ENCODE data around the gene ENDOU. TPM values are rescaled to one million over a fixed set of nuclear protein-coding genes. Genes with fewer than 3 reads are reported as not detected.

ENDOU gene
- total RNA-seq, 1 donor = 0.27 TPM

GRCh38 chr12:47744778-47745436, 19.6 kb upstream of the ENDOU start:
- DNase-seq (ENCODE audit: low read depth in 2 of 3, low spot score in 2 of 3) = no peak

DNA sequence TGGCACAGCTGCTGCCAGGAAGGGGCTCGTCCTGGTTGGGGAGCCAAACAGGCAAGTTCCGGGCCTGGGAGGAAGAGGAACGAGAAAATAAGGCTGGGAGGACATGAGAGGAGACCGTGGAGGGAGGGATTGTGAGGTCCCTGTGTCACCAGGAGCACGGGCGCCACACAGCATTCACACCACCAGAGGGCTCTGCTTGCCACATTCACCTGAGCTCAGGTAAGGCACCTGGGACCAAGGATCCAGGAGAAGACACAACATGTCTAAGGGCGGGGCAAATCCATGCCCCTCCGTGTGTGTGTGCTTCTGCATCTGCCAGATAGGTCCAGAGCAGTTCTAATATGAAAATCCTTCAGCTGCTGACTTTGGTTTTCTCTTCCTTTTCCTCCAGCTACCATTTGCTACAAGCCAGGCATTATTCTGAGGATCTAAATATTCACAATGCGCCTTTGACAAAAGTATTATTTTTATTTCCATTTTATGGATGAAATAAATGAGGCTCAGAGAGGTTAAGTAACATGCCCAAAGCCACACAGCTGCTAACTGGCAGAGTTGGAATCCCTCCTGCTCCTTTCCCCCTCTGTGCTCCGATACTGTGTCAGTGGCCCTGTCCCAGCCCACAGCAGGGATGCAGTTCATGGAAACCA, 18.8 kb upstream of the ENDOU start:
- DNase-seq (ENCODE audit: low read depth in 2 of 3, low spot score in 2 of 3) = peak in 2 of 3 donors; percentile 28 to 30

DNA sequence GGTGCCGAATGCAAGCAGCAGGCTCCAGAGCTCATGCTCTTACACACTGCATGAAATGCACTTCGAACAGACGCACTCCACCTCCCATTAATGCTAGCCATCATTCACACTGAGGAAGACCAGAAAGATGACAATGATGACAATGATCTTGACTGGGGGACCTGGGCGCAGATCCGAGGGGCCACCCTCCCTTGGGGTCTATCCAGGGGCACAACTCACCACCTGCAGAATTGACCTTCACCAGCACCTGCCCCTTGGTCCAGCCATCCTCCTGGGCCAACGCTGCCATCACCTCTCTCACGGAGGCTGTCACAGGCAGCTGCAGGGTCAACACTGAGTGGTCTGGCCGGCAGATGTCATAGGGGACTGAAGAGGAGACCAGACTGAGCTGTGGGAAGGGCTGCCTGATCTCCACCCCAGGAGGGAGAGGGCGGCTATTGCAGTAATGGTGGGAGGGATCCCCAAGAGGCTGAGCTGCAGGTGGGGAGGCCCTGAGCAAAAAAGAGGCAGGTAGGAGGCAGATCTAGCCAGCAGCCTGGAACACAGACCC, 18.1 kb upstream of the ENDOU start:
- no peak for DNase-seq (ENCODE audit: low read depth in 2 of 3, low spot score in 2 of 3)

DNA sequence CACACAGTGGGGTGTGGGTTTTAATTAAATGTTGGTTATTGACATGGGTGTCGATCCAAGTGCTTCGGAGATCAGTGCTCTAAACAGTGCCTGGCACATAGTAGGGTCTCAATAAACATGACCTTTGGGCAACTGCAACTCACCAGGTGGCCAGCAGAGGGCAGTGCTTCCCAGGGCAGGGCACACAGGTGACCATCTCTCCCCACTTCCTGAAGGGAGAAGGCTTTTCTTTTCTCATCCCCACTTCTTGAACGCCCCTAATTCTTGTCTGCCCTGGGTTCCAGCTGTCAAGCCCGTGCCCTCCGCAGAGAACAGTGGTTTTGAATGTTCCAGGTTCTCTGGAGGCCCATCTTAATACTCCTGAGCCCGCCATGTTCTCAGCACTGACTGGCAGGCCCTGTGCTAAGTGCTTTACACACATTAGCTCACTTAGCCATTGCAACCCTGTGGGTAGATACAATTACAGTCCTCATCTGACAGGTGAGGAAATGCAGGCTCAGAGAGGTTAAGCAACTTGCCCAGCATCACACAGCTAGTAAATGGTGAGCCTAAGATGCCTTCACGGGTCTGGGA, 17.0 kb upstream of the ENDOU start:
- DNase-seq (ENCODE audit: low read depth in 2 of 3, low spot score in 2 of 3) = peak; percentile 40 to 51 (median 46)

- peak; percentile 31 to 96 (median 91) for DNase-seq (ENCODE audit: low read depth in 2 of 3, low spot score in 2 of 3)
Observed at GRCh38 chr12:47741340-47741703, 16.0 kb upstream of the ENDOU start.

DNA sequence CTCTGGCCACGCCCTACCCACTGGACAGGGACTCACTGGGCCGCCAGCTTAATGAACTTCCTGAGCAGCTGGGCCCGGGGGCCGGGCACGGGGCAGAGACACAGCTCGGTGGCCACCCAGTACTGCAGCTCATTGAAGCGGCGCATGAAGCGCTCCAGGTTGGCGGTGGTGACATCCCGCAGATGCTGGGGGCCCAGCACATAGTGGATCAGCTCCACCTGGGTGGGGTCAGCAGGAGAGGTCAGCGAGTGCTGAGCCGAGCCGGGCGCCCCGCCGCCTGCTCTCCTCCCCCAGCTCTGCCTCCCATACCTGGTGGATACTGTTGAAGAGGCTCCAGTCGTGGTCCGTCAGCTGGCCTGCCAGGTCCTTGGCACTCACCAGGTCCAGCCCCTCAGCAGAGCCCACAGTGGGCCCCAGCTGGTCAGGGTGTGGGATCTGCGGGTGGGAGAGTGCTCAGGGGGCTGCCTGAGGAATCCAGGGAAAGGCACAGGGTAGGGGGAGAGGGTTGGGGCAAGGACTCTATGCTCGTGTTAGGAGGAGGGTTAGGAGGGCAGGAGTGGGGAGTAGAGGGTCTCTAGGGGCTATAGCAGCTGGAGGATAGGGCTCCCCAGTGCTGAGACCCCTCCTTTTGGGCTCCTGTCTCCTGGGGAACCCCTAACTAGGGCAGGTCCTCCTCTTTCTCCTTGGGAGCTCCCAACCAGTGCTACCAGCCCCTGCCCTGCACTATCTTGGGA, 15.5 kb upstream of the ENDOU start:
- DNase-seq (ENCODE audit: low read depth in 2 of 3, low spot score in 2 of 3) = no peak

- no peak for DNase-seq (ENCODE audit: low read depth in 2 of 3, low spot score in 2 of 3)
Observed at GRCh38 chr12:47739979-47740378, 14.7 kb upstream of the ENDOU start.

- DNase-seq (ENCODE audit: low read depth in 2 of 3, low spot score in 2 of 3) = no peak
Observed at GRCh38 chr12:47739297-47739696, 14.0 kb upstream of the ENDOU start.

DNA sequence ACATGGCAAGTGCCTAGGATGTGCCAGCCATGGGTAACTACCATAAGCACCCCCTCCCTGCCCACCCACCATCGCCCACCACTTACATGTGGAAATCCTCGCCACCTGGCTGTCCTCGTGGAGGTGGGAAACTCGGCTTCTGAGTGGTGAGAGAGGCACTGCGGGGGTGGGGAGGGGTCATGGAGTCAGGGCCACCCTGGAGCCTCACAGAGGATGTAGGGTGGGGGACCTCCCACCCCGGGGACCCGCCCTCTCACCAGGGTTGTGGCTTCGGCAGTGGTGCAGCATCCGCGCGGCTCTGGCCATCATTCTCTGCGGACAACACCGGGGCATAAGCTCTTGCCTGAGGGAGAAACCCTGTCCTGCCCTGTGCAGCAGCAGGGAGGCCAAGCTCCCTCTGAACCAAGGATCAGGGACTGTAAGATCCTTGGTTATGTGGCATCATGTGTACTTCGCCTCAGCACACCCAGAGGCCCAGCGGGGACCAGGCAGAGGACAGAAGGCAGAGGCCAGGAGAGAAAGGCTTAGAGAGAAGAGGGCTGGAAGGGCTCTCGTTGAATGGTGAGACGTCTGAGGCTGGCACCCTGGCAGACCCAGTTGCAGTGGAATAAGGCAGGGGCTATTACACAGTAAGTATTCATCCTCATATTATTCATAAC, 12.8 kb upstream of the ENDOU start:
- no peak for DNase-seq (ENCODE audit: low read depth in 2 of 3, low spot score in 2 of 3)

DNA sequence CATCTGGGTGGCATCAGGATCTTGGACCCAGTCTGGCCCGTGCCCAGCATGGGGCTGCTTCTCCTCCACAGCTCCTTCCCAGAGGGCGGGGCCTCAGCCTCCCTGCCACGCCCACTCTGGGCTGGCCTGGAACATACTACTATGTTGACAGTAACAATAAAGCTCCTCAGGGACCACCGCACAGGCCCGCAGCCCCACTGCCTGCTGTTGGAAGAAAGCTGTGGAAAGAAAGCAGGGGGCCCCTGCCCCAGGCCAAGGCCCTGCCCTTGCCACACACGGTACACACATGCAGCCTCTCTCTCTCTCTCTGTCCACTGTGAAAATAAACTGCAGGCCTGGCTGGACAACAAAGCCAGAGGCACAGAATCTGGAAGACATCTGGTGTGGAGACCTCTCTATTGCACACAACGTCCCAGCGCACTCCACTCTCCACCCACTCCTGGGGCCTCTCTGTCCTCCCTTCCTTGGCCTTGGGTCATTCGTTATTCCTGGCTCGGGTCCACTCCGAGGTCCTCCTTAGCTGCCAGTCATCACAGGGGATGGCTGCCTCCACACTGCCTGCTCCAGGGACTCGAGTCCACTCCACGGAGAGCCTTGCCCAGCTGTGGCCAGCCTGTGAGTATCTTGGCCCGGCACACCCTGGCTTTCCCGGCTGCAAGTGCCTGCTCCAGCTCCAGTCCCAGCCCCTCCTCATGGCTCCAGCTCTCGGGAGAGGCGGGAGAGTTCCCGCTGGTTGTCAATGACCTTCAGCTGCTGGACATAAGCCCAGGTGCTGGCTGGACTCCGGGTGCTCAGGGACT, 11.8 kb upstream of the ENDOU start:
- DNase-seq (ENCODE audit: low read depth in 2 of 3, low spot score in 2 of 3) = no peak

- DNase-seq (ENCODE audit: low read depth in 2 of 3, low spot score in 2 of 3) = no peak
Observed at GRCh38 chr12:47736216-47736615, 10.9 kb upstream of the ENDOU start.

GRCh38 chr12:47735649-47736048, 10.4 kb upstream of the ENDOU start:
- DNase-seq (ENCODE audit: low read depth in 2 of 3, low spot score in 2 of 3) = no peak

- no peak for DNase-seq (ENCODE audit: low read depth in 2 of 3, low spot score in 2 of 3)
Observed at GRCh38 chr12:47734725-47735480, 9.6 kb upstream of the ENDOU start.

DNA sequence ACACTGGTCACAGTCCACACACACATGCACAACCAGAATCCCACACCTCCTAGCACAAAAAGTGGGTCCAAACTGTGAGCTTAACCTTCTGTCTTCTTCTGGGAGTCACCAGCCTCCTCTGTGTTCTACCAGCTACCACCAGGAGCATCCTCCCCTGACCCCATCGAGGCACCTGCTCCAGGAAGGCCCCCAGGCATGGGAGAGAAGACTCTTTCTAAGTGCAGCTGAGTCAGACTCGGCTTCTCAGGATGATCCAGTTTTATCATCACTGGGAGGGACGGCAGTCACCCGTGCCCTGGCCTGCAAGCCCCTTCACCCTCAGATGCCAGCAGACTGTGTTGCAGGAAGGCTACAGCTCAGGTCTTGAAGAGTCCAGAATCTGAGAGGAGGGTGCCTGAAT, 7.9 kb upstream of the ENDOU start:
- DNase-seq (ENCODE audit: low read depth in 2 of 3, low spot score in 2 of 3) = no peak

DNA sequence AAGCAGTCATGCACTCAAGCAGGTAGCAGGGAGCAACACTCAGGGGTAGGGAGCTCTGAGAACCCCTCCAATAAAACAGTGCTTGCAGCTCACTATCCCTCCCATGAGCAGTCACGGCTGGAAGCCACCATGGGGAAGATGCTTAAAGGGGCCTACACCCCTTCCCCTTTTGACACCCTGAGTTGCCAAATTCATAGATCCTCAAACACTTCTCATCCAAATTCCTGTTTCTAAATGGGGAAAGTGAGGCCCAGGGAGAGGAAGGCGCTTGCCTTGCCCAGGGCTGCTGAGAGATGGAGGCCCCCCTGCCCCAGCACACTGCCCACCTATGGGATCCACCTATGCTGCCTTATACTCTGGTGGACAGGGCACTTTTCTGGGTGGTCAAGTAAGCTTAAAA, 7.2 kb upstream of the ENDOU start:
- DNase-seq (ENCODE audit: low read depth in 2 of 3, low spot score in 2 of 3) = no peak

DNA sequence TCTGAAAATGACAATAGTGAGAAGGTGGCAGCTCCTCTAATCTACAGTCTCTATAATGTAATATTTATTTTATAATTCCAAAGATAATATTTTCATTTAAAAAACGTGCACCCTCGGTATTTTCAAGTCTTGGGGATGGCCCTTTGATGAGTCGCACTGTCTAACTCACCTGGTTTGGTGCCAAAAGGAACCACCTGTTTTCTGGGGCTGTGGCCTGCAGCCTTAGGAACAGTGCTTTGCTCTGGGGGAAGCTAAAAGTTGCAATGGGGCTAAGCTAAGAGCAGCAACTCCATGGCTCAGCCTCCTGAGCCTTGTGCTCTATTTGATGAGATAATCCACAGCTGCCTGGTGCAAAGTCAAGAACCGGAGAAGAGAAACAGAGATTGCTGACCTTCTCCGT, 6.4 kb upstream of the ENDOU start:
- no peak for DNase-seq (ENCODE audit: low read depth in 2 of 3, low spot score in 2 of 3)

- DNase-seq (ENCODE audit: low read depth in 2 of 3, low spot score in 2 of 3) = no peak
Observed at GRCh38 chr12:47730341-47730744, 5.1 kb upstream of the ENDOU start.

DNA sequence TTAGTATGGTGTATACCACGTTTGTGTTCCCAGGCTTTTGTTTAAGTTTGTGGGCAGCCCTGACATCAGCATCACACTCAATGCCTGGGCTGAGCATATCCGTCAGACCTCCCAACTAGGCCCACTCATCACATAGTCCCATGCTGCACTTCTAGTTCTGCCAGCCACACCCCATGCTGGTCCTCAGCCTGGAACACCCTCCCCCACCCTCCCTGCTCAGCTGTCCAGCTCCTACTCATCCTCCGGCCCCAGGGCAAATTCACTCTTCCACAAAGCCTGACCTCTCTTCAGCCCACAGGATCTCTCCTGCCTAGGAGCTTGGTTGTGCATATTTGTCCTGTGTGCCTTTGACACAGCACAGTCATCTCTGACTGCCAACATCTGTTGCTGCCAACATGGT, 3.9 kb upstream of the ENDOU start:
- no peak for DNase-seq (ENCODE audit: low read depth in 2 of 3, low spot score in 2 of 3)

- DNase-seq (ENCODE audit: low read depth in 2 of 3, low spot score in 2 of 3) = no peak
Observed at GRCh38 chr12:47725893-47726292, 603 bp upstream of the ENDOU start.

Data from hematopoietic multipotent progenitor cell (in vitro differentiated cells).